ENCODE measurements around the gene AFG1L.

DNA sequence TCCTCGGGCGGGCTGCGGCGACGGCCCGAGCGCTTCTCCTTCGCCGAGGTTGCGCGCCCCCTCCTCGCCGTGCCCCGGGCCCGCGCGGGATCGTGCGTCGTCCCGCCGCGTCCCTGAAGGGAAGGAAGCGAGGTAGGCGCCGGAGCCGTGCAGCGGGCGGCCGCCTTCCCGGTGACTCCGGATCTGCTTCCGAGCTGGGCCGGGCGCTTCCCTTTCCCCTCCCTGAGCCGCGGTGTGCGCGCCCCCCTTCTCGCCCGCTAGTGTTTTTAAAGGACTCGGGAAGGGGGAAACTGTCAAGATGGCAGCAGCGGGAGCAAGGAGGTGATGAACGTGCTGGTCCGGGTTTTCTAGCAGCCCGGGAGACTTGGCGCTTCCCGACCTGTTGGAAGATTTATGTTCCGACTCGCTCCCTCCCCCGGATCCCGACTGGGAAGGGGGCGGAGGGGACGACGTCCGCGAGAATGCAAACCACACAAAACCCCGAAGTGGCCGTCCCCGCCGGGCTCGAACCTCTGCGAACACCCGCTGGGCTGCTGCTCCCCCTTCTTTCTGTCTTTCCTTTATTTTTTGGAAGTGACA is 265.1 kb downstream of the AFG1L start:
- TF ChIP-seq POLR2AphosphoS5 (IDR thresholded peaks at IDR 0.05; ENCODE audit: low read depth) (no peak), CTCF (IDR thresholded peaks at IDR 0.05; ENCODE audit: insufficient read depth, low read length) (no peak)

Measured in HL-60 (cell line).